ENCODE data around the gene DLX2.

The DLX2 gene

GRCh38 chr2:172056293-172056692 lies 46.4 kb downstream of the DLX2 start:
- no peak for DNase-seq (ENCODE audit: low read depth in 4 of 4, low spot score in 1 of 4)

- no peak for DNase-seq (ENCODE audit: low read depth in 4 of 4, low spot score in 1 of 4)
Observed at GRCh38 chr2:172053486-172053885, 49.2 kb downstream of the DLX2 start.

- no peak for DNase-seq (ENCODE audit: low read depth in 4 of 4, low spot score in 1 of 4)
Observed at GRCh38 chr2:172052000-172052983, 50.4 kb downstream of the DLX2 start.

- no peak for DNase-seq (ENCODE audit: low read depth in 4 of 4, low spot score in 1 of 4)
Observed at GRCh38 chr2:172050479-172051125, 52.1 kb downstream of the DLX2 start.

- DNase-seq (ENCODE audit: low read depth in 4 of 4, low spot score in 1 of 4) = no peak
Observed at GRCh38 chr2:172049567-172050120, 53.1 kb downstream of the DLX2 start.

Measured in stimulated activated CD4-positive, alpha-beta T cell treated with anti-CD3 and anti-CD28 coated beads, Interleukin-1b, Interleukin-23, amount 100 ng/mL, for 24 hours (primary cell).